ENCODE results near the gene ACACB.

GRCh38 chr12:109127533-109128242 lies 11.3 kb downstream of the ACACB start:
- no peak for TF ChIP-seq CTCF (IDR thresholded peaks at IDR 0.05)
- TF ChIP-seq POLR2A (IDR thresholded peaks at IDR 0.05), result no peak
